Liver (tissue), 9 donors: ENCODE data around the gene BIN2. TPM values are rescaled to one million over a fixed set of nuclear protein-coding genes. Genes with fewer than 3 reads are reported as not detected.

Source experiments
- DNase-seq: peaks from one replicate; pipeline ENCODE4 v3.0.0-alpha.2; 2017; ENCODE audit warnings: low spot score
- H3K27ac ChIP-seq, 2 donors: one replicate each; pipeline ENCODE4 v1.7.0; 2013; ENCODE audit warnings: inconsistent platforms in 2 of 2, low read length in 2 of 2, control low read depth in 1 of 2, low read depth in 1 of 2, mild to moderate bottlenecking in 1 of 2
- H3K27me3 ChIP-seq, 4 donors: one replicate each; pipeline versions ENCODE4 v1.6.1 to v1.7.0; 2013; ENCODE audit warnings: low read length in 3 of 4, inconsistent platforms in 1 of 4, mild to moderate bottlenecking in 1 of 4, moderate library complexity in 1 of 4; ENCODE audit not compliant: control insufficient read depth in 4 of 4, insufficient read depth in 4 of 4
- H3K36me3 ChIP-seq, 4 donors: one replicate each; pipeline versions ENCODE4 v1.6.1 to v1.7.0; 2013; ENCODE audit warnings: low read length in 3 of 4, mild to moderate bottlenecking in 3 of 4, low read depth in 1 of 4, moderate library complexity in 1 of 4; ENCODE audit not compliant: control insufficient read depth in 4 of 4, insufficient read depth in 3 of 4
- H3K4me1 ChIP-seq, 4 donors: one replicate each; pipeline versions ENCODE4 v1.6.1 to v1.7.0; 2013; ENCODE audit warnings: low read length in 3 of 4, mild to moderate bottlenecking in 3 of 4, moderate library complexity in 1 of 4; ENCODE audit not compliant: control insufficient read depth in 4 of 4, insufficient read depth in 4 of 4
- H3K4me3 ChIP-seq, 3 donors: one replicate each; pipeline versions ENCODE4 v1.6.1 to v1.7.0; 2013; ENCODE audit warnings: low read length in 3 of 3, control low read depth in 1 of 3, low read depth in 1 of 3, mild to moderate bottlenecking in 1 of 3
- H3K9ac ChIP-seq, 2 donors: one replicate each; pipeline ENCODE4 v1.7.0; 2013; ENCODE audit warnings: low read length in 2 of 2, mild to moderate bottlenecking in 2 of 2, moderate library complexity in 2 of 2, control low read depth in 1 of 2, low read depth in 1 of 2
- H3K9me3 ChIP-seq, 4 donors: one replicate each; pipeline versions ENCODE4 v1.6.1 to v1.7.0; 2013; ENCODE audit warnings: low read length in 3 of 4; ENCODE audit not compliant: control insufficient read depth in 4 of 4
- FOXA1 ChIP-seq: IDR thresholded peaks from 2 replicates; pipeline ENCODE4 v1.6.1; 2016; ENCODE audit warnings: antibody characterized with exemption
- FOXA2 ChIP-seq: IDR thresholded peaks from 2 replicates; pipeline ENCODE4 v1.6.1; 2016; ENCODE audit warnings: antibody characterized with exemption
- GABPA ChIP-seq, 2 donors: IDR thresholded peaks in 1 of 2; conservative IDR thresholded peaks in 1 of 2; 2 replicates each; pipeline ENCODE4 v1.6.1; 2016; ENCODE audit warnings: antibody characterized with exemption in 2 of 2, mild to moderate bottlenecking in 1 of 2, moderate library complexity in 1 of 2
- HNF4A ChIP-seq, 2 donors: conservative IDR thresholded peaks; 2 replicates each; pipeline ENCODE4 v1.6.1; 2016; ENCODE audit warnings: antibody characterized with exemption in 2 of 2, mild to moderate bottlenecking in 2 of 2
- HNF4G ChIP-seq: IDR thresholded peaks from 2 replicates; pipeline ENCODE4 v1.6.1; 2016; ENCODE audit warnings: antibody characterized with exemption
- NR2F2 ChIP-seq: IDR thresholded peaks from 2 replicates; pipeline ENCODE4 v1.6.1; 2016; ENCODE audit warnings: antibody characterized with exemption
- RAD21 ChIP-seq, 2 donors: IDR thresholded peaks; 2 replicates each; pipeline ENCODE4 v1.6.1; 2016; ENCODE audit warnings: antibody characterized with exemption in 2 of 2, mild to moderate bottlenecking in 2 of 2
- REST ChIP-seq: IDR thresholded peaks from 2 replicates; pipeline ENCODE4 v1.6.1; 2016; ENCODE audit warnings: antibody characterized with exemption, mild to moderate bottlenecking
- RXRA ChIP-seq, 2 donors: IDR thresholded peaks; 2 replicates each; pipeline ENCODE4 v1.6.1; 2017 to 2018; ENCODE audit warnings: antibody characterized with exemption in 2 of 2, mild to moderate bottlenecking in 1 of 2
- TAF1 ChIP-seq: conservative IDR thresholded peaks from 2 replicates; pipeline ENCODE4 v1.6.1; 2016; ENCODE audit warnings: antibody characterized with exemption, mild to moderate bottlenecking
- YY1 ChIP-seq: IDR thresholded peaks from 2 replicates; pipeline ENCODE4 v1.6.1; 2016; ENCODE audit warnings: antibody characterized with exemption, mild to moderate bottlenecking
- WGBS: extraction: QIAGEN DNeasy Blood & Tissue Kit; methylation state at CpG from one replicate; pipeline ENCODE4 v1.1.7; 2013; 5-methylcytosine and 5-hydroxymethylcytosine counted together
- polyA plus RNA-seq, 2 donors: library from polyadenylated mRNA; stranded (reverse) in 1 of 2; unstranded in 1 of 2; fragments of 200-250 nt in 1 of 2; fragments of >200 nt in 1 of 2; fragmentation: Nextera tagmentation in 1 of 2; extraction: Ambion mirVana in 1 of 2; gene quantifications; one replicate each; pipeline versions ENCODE4 v1.2.1 to v1.2.3, GENCODE V29; 2013 to 2015
- total RNA-seq, 2 donors: library from RNA; depleted of rRNA; stranded (reverse); fragments of >200 nt; gene quantifications; one replicate each; pipeline ENCODE4 v1.2.3, GENCODE V29; 2014
- TF ChIP-seq, protein P1 (sequence below): IDR thresholded peaks from 2 replicates; pipeline ENCODE4 v1.6.1; 2016; ENCODE audit warnings: antibody characterized with exemption
- TF ChIP-seq, protein P2 (sequence below): fragments of 150-350 bp; IDR thresholded peaks from 2 replicates; pipeline ENCODE4 v1.5.1; 2017; ENCODE audit warnings: improper control_type of control experiment, low read depth, low read length; ENCODE audit not compliant: missing input control
- donor health status: healthy.
- donor health status: healthy.
- donor health status: healthy.
- donor health status: healthy.
- donor health status: healthy.

BIN2 gene
- total and polyA plus RNA-seq, 4 donors: 1.9 to 10.2 (median 4.4) TPM

- WGBS: 93% methylated on average over 5 of the region's 5 CpGs
- no peaks in the 10 kb centered on the region for H3K36me3 ChIP-seq
- no peak for TF ChIP-seq YY1
Observed at GRCh38 chr12:51349026-51349425, 25.1 kb upstream of the BIN2 start.

DNA sequence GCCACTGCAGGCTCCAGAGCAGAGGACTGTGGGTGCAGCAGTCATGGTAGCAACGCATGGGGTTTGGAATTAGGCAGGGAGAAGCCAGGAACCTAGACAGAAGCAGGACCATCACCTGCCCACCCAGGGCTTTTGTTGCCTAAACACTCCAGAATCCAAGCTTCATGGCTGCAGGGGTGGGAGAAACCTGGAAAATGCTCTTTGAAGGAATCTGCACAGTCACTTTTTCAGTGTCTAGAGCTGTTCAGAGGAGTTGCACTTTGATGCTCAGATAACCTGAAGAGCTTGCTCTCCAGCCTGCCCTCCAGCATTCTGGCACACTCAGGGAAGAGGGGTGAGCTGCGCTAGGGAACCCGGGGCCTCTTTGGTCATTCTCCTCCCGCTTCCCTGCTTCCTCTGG is 24.1 kb upstream of the BIN2 start:
- no peak for DNase-seq
- Histone ChIP-seq H3K4me1 (no peaks in the 10 kb centered on the region), H3K9ac (no peak overlapping the region), H3K27me3 (no peaks in the 10 kb centered on the region), H3K9me3 (no peaks in the 10 kb centered on the region), H3K4me3 (no peak overlapping the region), H3K27ac (no peak overlapping the region), H3K36me3 (no peaks in the 10 kb centered on the region)
- no peak for TF ChIP-seq REST
- TF ChIP-seq NR2F2: no peak
- WGBS: 93% methylated on average over 4 of the region's 4 CpGs

More at GRCh38 chr12:51349026-51349425, 25.1 kb upstream of the BIN2 start:
- H3K27me3 ChIP-seq: no peaks in the 10 kb centered on the region
- no peak overlapping the region for H3K27ac ChIP-seq
- no peaks in the 10 kb centered on the region for H3K9me3 ChIP-seq
- no peak for DNase-seq
- H3K4me3 ChIP-seq: no peak overlapping the region
- no peaks in the 10 kb centered on the region for H3K4me1 ChIP-seq
- H3K9ac ChIP-seq: no peak overlapping the region

DNA sequence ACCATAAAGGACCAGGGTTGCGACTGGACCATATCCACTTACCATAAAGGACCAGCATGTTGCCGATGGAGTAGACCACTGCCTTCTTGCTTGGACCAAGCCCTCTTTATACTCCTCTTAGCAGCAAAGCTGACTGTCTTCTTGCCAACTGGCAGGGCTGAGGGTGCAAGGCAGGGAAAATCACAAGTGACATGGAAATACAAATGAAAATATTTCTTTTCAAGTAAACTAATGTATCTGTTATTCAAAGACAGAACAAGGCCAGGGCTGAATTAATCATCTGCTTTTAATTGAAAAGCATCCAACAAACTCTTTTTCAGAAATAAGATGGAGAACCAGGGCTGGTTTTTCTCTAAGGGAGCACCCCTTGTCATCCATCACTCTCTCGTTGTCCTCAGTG is 22.6 kb upstream of the BIN2 start, which contains the start of gene CELA1:
Gene CELA1 (minus strand): TSS at position 99 of the 400 bp plus-strand sequence. CDS start 41 bp downstream, at position 58.
- Histone ChIP-seq H3K27me3 (no peaks in the 10 kb centered on the region), H3K36me3 (no peaks in the 10 kb centered on the region), H3K4me1 (no peaks in the 10 kb centered on the region), H3K9me3 (no peaks in the 10 kb centered on the region), H3K4me3 (no peak within 1 kb of the TSS), H3K9ac (no peak within 1 kb of the TSS), H3K27ac (no peak within 1 kb of the TSS)
- TF ChIP-seq HNF4A (conservative IDR thresholded peaks at IDR 0.05) (no peak), FOXA2 (no peak), HNF4G (no peak), RAD21 (IDR thresholded peaks at IDR 0.05) (no peak), RXRA (IDR thresholded peaks at IDR 0.05) (no peak)
- WGBS: 94% methylated on average over 3 of the region's 3 CpGs
- no peak for DNase-seq

DNA sequence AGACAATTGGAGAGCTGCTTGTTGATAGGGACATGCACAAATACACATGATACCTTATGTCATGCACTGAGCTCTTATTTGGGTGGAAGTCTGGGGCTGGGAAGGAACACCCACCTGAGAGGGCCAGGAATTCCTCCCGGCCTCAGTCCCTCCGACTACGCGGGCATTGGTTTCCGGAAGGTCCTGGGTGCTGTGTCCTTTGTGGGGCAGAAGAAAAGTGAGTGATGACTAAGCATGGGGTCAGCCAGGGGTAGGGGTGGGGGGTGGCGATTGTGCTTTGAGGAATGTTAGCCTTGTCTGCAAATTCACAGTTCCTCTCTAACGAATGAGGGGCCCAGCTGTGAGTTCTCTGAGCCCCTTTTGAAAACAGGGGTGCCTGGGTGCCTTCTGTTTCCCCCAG is 21.7 kb upstream of the BIN2 start:
- WGBS: 84% methylated on average over 7 of the region's 7 CpGs
- no peak for DNase-seq
- no peak overlapping the region for H3K27ac ChIP-seq
- peaks cover 0 to 6% (median 2%) of the 10 kb centered on the region in 4 donors for H3K4me1 ChIP-seq
- no peaks in the 10 kb centered on the region for H3K36me3 ChIP-seq
- H3K9ac ChIP-seq: no peak overlapping the region
- H3K27me3 ChIP-seq: no peaks in the 10 kb centered on the region
- no peaks in the 10 kb centered on the region for H3K9me3 ChIP-seq
- no peak overlapping the region for H3K4me3 ChIP-seq
- TF ChIP-seq RAD21 (IDR thresholded peaks at IDR 0.05) (no peak), HNF4G (no peak), YY1 (no peak), REST (no peak), TAF1 (no peak), FOXA1 (no peak), HNF4A (conservative IDR thresholded peaks at IDR 0.05) (no peak), GABPA (IDR thresholded peaks at IDR 0.05 in 1 of 2, conservative IDR thresholded peaks at IDR 0.05 in 1 of 2) (no peak)
- TF ChIP-seq, protein P1, sequence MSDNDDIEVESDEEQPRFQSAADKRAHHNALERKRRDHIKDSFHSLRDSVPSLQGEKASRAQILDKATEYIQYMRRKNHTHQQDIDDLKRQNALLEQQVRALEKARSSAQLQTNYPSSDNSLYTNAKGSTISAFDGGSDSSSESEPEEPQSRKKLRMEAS: no peak
- TF ChIP-seq, protein P2, sequence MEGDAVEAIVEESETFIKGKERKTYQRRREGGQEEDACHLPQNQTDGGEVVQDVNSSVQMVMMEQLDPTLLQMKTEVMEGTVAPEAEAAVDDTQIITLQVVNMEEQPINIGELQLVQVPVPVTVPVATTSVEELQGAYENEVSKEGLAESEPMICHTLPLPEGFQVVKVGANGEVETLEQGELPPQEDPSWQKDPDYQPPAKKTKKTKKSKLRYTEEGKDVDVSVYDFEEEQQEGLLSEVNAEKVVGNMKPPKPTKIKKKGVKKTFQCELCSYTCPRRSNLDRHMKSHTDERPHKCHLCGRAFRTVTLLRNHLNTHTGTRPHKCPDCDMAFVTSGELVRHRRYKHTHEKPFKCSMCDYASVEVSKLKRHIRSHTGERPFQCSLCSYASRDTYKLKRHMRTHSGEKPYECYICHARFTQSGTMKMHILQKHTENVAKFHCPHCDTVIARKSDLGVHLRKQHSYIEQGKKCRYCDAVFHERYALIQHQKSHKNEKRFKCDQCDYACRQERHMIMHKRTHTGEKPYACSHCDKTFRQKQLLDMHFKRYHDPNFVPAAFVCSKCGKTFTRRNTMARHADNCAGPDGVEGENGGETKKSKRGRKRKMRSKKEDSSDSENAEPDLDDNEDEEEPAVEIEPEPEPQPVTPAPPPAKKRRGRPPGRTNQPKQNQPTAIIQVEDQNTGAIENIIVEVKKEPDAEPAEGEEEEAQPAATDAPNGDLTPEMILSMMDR: no peak
